ENCODE measurements around the gene KCTD15. TPM values are rescaled to one million over a fixed set of nuclear protein-coding genes. Genes with fewer than 3 reads are reported as not detected.

Gene KCTD15
- total and polyA plus RNA-seq, 2 donors (not counting 3 experiments of a cell fraction or from before 2014, with no cell fraction given) = 49.5 to 51.8 TPM

DNA sequence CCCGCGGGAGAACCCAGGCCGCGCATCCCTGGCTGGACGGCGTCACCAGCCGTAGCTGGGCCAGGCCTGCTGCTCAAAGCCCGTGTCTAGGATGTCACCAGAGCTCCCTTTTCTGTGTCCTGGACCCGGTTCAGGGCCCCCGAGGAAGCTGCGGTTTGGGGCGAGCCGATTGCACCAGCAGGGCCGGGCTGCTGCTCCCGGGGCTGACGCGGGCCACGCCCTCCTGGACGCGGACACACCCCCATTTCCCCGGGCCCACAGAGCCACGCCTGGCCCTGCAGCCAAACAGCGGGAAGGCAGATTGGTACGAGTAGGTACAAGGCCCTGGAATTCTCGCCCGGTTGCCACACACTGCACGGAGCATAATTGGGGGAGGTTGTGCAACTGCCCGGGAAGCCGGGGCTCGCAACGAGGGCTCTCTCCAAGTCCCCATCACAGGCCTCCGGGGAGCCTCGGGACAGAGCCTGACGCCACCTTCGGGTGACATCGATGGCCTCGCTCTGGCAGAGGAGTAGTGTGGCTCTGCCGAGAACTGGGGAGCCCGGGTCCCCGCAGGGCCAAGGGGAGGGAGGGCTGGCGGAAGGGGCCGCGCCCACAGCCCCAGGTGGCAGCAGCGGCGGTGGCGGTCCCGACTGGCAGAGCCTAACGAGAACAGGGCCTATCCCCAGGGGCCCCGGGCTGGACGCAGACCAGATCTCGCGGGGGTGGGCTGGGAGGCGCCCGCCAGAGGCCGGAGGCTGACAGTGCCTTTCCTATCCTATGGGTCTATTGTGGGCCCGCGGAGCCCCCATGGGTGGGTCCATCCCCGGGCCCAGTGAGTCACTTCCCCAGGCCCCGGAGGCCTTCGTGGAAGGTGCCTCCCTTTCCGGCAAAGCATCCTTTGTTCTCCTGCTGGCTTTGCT, 23.5 kb downstream of the KCTD15 start:
- intact Hi-C loops (cut with micrococcal nuclease) (loop anchor here (1.0 kb wide), 5 partner anchors 10 to 177 kb away; no protein-coding TSS in a partner anchor), dilution Hi-C loops (cut with MboI; ENCODE audit: extremely low pct_ligation_motif_present, low sequenced_read_pairs) (no loop called here)
- POLR2A ChIA-PET = interaction anchor here (1.1 kb wide), 1 partner anchor 25 kb away, joined by 3 read pairs; no protein-coding TSS in a partner anchor
- H4K20me1 ChIP-seq (replicated peaks; ENCODE audit: control insufficient read depth, extremely low read depth, insufficient read depth, low read length) = no peaks in the 10 kb centered on the region
- H3K9ac ChIP-seq (replicated peaks; ENCODE audit: extremely low read depth, insufficient read depth, low read length) = peak overlapping the region; percentile 61
- H3K9me3 ChIP-seq (replicated peaks; ENCODE audit: control insufficient read depth, insufficient read depth, low read length) = no peaks in the 10 kb centered on the region
- H3K79me2 ChIP-seq (ENCODE audit: control insufficient read depth, insufficient read depth, low read length) = no peaks in the 10 kb centered on the region
- DNase-seq (ENCODE audit: low read depth, low spot score) (peak; percentile 55), FAIRE-seq (peak; percentile 92)
- TF ChIP-seq JUN (IDR thresholded peaks at IDR 0.05; ENCODE audit: borderline replicate concordance, insufficient read depth, insufficient read length, low read depth) (peak; percentile 11), FOS (IDR thresholded peaks at IDR 0.05; ENCODE audit: borderline replicate concordance, insufficient read depth, low read length) (peak; percentile 75), POLR2AphosphoS5 (IDR thresholded peaks at IDR 0.05; ENCODE audit: insufficient read depth, low read depth, low read length) (peak; percentile 81)
- TF ChIP-seq, protein P1, sequence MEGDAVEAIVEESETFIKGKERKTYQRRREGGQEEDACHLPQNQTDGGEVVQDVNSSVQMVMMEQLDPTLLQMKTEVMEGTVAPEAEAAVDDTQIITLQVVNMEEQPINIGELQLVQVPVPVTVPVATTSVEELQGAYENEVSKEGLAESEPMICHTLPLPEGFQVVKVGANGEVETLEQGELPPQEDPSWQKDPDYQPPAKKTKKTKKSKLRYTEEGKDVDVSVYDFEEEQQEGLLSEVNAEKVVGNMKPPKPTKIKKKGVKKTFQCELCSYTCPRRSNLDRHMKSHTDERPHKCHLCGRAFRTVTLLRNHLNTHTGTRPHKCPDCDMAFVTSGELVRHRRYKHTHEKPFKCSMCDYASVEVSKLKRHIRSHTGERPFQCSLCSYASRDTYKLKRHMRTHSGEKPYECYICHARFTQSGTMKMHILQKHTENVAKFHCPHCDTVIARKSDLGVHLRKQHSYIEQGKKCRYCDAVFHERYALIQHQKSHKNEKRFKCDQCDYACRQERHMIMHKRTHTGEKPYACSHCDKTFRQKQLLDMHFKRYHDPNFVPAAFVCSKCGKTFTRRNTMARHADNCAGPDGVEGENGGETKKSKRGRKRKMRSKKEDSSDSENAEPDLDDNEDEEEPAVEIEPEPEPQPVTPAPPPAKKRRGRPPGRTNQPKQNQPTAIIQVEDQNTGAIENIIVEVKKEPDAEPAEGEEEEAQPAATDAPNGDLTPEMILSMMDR (IDR thresholded peaks at IDR 0.05; ENCODE audit: extremely low read depth in 1 of 2, insufficient read depth in 1 of 2, low read depth in 1 of 2, low read length in 2 of 2) = no peak
- peak overlapping the region; percentile 47 for H3K4me2 ChIP-seq (ENCODE audit: insufficient read depth, low read length)
- peak overlapping the region; percentile 69 for H3K27ac ChIP-seq (ENCODE audit: insufficient read depth, low read depth, low read length)
- no peaks in the 10 kb centered on the region for H3K36me3 ChIP-seq (ENCODE audit: control insufficient read depth in 2 of 2, extremely low read depth in 1 of 2, insufficient read depth in 2 of 2, low read length in 2 of 2)
- TSS peak; percentile 52 for BruUV-seq (replicated peaks)
- peaks cover 26% of the 10 kb centered on the region for H3K4me1 ChIP-seq (ENCODE audit: control insufficient read depth, extremely low read depth, insufficient read depth, low read length)
- H3K27me3 ChIP-seq (ENCODE audit: control insufficient read depth in 2 of 2, insufficient read depth in 2 of 2, low read length in 2 of 2) = no peaks in the 10 kb centered on the region
- H3K9me1 ChIP-seq (replicated peaks; ENCODE audit: control insufficient read depth, extremely low read depth, insufficient read depth, low read length) = no peaks in the 10 kb centered on the region
- CTCF ChIA-PET = interaction anchor here (0.8 to 4.1 kb wide), 10 partner anchors 10 to 178 kb away, joined by 3 to 18 read pairs (median 5); partner anchors contain the start of gene KCTD15
- peak overlapping the region in 2 of 3 experiments; percentile 9 to 26 for H3K4me3 ChIP-seq (replicated peaks in 1 of 3; ENCODE audit: insufficient read depth in 1 of 3, low read depth in 1 of 3, low read length in 3 of 3)
- H2AFZ ChIP-seq (ENCODE audit: low read depth, low read length) = peak overlapping the region; percentile 69
